HCT116 (cell line): ENCODE data around the gene PRKG1. TPM values are rescaled to one million over a fixed set of nuclear protein-coding genes. Genes with fewer than 3 reads are reported as not detected.

Experiments used
- ATAC-seq: fragments of 200-7000 bp; cut with Tn5 transposase; 2 replicates; pipeline ENCODE4 v1.9.1; 2020; ENCODE audit warnings: mild to moderate bottlenecking, moderate library complexity
- BruUV-seq: library from RNA; stranded (reverse); fragments of 400-500 nt; replicated peaks from 2 replicates; lab custom pipeline; 2021; lab: Mats Ljungman, UMichigan
- CTCF ChIA-PET: fragments of 300-600 bp; sonication (Branson Sonifier 250); formaldehyde crosslinking; loops from one replicate; lab custom pipeline; 2021; ENCODE audit warnings: antibody characterized with exemption; lab: Charles Lee
- POLR2A ChIA-PET: fragments of 300-600, 350-600 bp; sonication (Branson Sonifier 250); formaldehyde crosslinking; loops from one replicate; lab custom pipeline; 2021; ENCODE audit warnings: antibody characterized with exemption; lab: Charles Lee
- RAD21 ChIA-PET, 2 experiments: fragments of 300-600 bp; sonication (Branson Sonifier 250); formaldehyde crosslinking; loops; one replicate each; lab custom pipeline; 2023; ENCODE audit warnings: low total read pairs in 2 of 2; ENCODE audit not compliant: uncharacterized antibody in 2 of 2, unreplicated experiment in 2 of 2, low non-redundant PET in 1 of 2; lab: Charles Lee
- DNase-seq: peaks from one replicate; pipeline ENCODE4 v3.0.0-alpha.2; 2010; ENCODE audit warnings: low read depth, low spot score
- H2AFZ ChIP-seq: fragments of 200-600 bp; shearing (Covaris generic), sonication (generic); 2 replicates; pipeline ENCODE4 v1.6.1; 2017; ENCODE audit warnings: low read depth, mixed run types, mixed read lengths, antibody characterized with exemption, low read length; ENCODE audit not compliant: poor library complexity, severe bottlenecking
- H3K27ac ChIP-seq: 2 replicates; pipeline ENCODE4 v1.5.1; 2012; ENCODE audit warnings: low read depth, low read length
- H3K27me3 ChIP-seq: fragments of 200-600 bp; sonication (generic); 2 replicates; pipeline ENCODE4 v1.6.1; 2016; ENCODE audit warnings: mixed run types, low read length, mixed read lengths; ENCODE audit not compliant: insufficient read depth
- H3K36me3 ChIP-seq, 2 experiments: fragments of 200-500 bp in 1 of 2; fragments of 200-600 bp in 1 of 2; sonication (Bioruptor generic) in 1 of 2; sonication (generic) in 1 of 2; 2 replicates each; pipeline versions ENCODE4 v1.5.1 to v1.6.1; 2014 to 2016; ENCODE audit warnings: low read length in 2 of 2, inconsistent platforms in 1 of 2, mixed read lengths in 1 of 2, mixed run types in 1 of 2; ENCODE audit not compliant: insufficient read depth in 2 of 2, control insufficient read depth in 1 of 2
- H3K4me1 ChIP-seq, 2 experiments: fragments of 200-600 bp in 1 of 2; sonication (generic) in 1 of 2; 2 replicates each; pipeline versions ENCODE4 v1.5.1 to v1.6.1; 2012 to 2017; ENCODE audit warnings: low read length in 2 of 2, inconsistent platforms in 1 of 2, mild to moderate bottlenecking in 1 of 2, mixed read lengths in 1 of 2, mixed run types in 1 of 2, moderate library complexity in 1 of 2; ENCODE audit not compliant: insufficient read depth in 2 of 2, control insufficient read depth in 1 of 2
- H3K4me2 ChIP-seq: fragments of 200-600 bp; sonication (generic); 2 replicates; pipeline ENCODE4 v1.6.1; 2017; ENCODE audit warnings: mixed run types, low read length, mixed read lengths
- H3K4me3 ChIP-seq, 2 experiments: fragments of 200-600 bp in 1 of 2; sonication (generic) in 1 of 2; replicated peaks in 1 of 2; 2 replicates each; pipeline ENCODE4 v1.5.1; 2011 to 2016; ENCODE audit warnings: low read length in 2 of 2, control low read depth in 1 of 2, low read depth in 1 of 2, mild to moderate bottlenecking in 1 of 2, mixed read lengths in 1 of 2, mixed run types in 1 of 2
- H3K79me2 ChIP-seq: fragments of 200-600 bp; sonication (generic); 2 replicates; pipeline ENCODE4 v1.6.1; 2017; ENCODE audit warnings: mild to moderate bottlenecking, mixed run types, low read length, moderate library complexity, mixed read lengths; ENCODE audit not compliant: insufficient read depth
- H3K9ac ChIP-seq: fragments of 200-600 bp; sonication (generic); 2 replicates; pipeline ENCODE4 v1.6.1; 2016; ENCODE audit warnings: low read length, mixed read lengths
- H3K9me2 ChIP-seq: fragments of 200-600 bp; sonication (generic), shearing (Covaris generic); 2 replicates; pipeline ENCODE4 v1.6.1; 2017; ENCODE audit warnings: mixed run types, mild to moderate bottlenecking, moderate library complexity; ENCODE audit not compliant: insufficient read depth
- H3K9me3 ChIP-seq, 2 experiments: fragments of 200-500 bp in 1 of 2; fragments of 200-600 bp in 1 of 2; sonication (Bioruptor generic) in 1 of 2; sonication (generic) in 1 of 2; 2 replicates each; pipeline ENCODE4 v1.6.1; 2014 to 2017; ENCODE audit warnings: low read length in 2 of 2, mixed read lengths in 2 of 2, inconsistent platforms in 1 of 2, low read depth in 1 of 2, mild to moderate bottlenecking in 1 of 2, mixed run types in 1 of 2, moderate library complexity in 1 of 2; ENCODE audit not compliant: control insufficient read depth in 1 of 2, insufficient read depth in 1 of 2
- H4K20me1 ChIP-seq: fragments of 200-600 bp; sonication (generic), shearing (Covaris generic); 2 replicates; pipeline ENCODE4 v1.6.1; 2017; ENCODE audit warnings: mixed run types, mild to moderate bottlenecking, moderate library complexity; ENCODE audit not compliant: insufficient read depth
- ATF3 ChIP-seq: IDR thresholded peaks from 2 replicates; pipeline ENCODE4 v1.6.1; 2012
- CBX3 ChIP-seq: IDR thresholded peaks from 2 replicates; pipeline ENCODE4 v1.6.1; 2012; ENCODE audit warnings: low read depth
- CTCF ChIP-seq, 3 experiments: fragments of 200-600 bp in 1 of 3; sonication (generic) in 1 of 3; IDR thresholded peaks in 2 of 3; conservative IDR thresholded peaks in 1 of 3; 2 replicates each; pipeline ENCODE4 v1.5.1; 2012 to 2017; ENCODE audit warnings: low read depth in 2 of 3, low read length in 2 of 3, antibody characterized with exemption in 1 of 3, borderline replicate concordance in 1 of 3, control low read depth in 1 of 3, mild to moderate bottlenecking in 1 of 3, mixed read lengths in 1 of 3, mixed run types in 1 of 3, moderate library complexity in 1 of 3; ENCODE audit not compliant: insufficient read depth in 1 of 3
- EGR1 ChIP-seq: IDR thresholded peaks from 2 replicates; pipeline ENCODE4 v1.6.1; 2012; ENCODE audit warnings: low read depth
- ELF1 ChIP-seq: IDR thresholded peaks from 2 replicates; pipeline ENCODE4 v1.6.1; 2012; ENCODE audit warnings: low read depth, borderline replicate concordance
- EZH2 ChIP-seq: fragments of 200-600 bp; sonication (generic); IDR thresholded peaks from 2 replicates; pipeline ENCODE4 v1.6.1; 2017; ENCODE audit warnings: antibody characterized with exemption, mixed run types
- FOSL1 ChIP-seq: IDR thresholded peaks from 2 replicates; pipeline ENCODE4 v1.6.1; 2012; ENCODE audit warnings: low read depth
- JUND ChIP-seq: IDR thresholded peaks from 2 replicates; pipeline ENCODE4 v1.6.1; 2012
- MAX ChIP-seq: IDR thresholded peaks from 2 replicates; pipeline ENCODE4 v1.6.1; 2012
- RAD21 ChIP-seq: IDR thresholded peaks from 2 replicates; pipeline ENCODE4 v1.6.1; 2012; ENCODE audit warnings: low read depth, mild to moderate bottlenecking
- SIN3A ChIP-seq: IDR thresholded peaks from 2 replicates; pipeline ENCODE4 v1.6.1; 2012; ENCODE audit warnings: low read depth
- SP1 ChIP-seq: IDR thresholded peaks from 2 replicates; pipeline ENCODE4 v1.6.1; 2012; ENCODE audit warnings: low read depth
- SRF ChIP-seq: IDR thresholded peaks from 2 replicates; pipeline ENCODE4 v1.6.1; 2012; ENCODE audit warnings: low read depth
- YY1 ChIP-seq: IDR thresholded peaks from 2 replicates; pipeline ENCODE4 v1.6.1; 2011; ENCODE audit warnings: low read length, low read depth, moderate library complexity, mild to moderate bottlenecking; ENCODE audit not compliant: insufficient replicate concordance; ENCODE audit errors: extremely low read depth
- ZBTB33 ChIP-seq: IDR thresholded peaks from 2 replicates; pipeline ENCODE4 v1.6.1; 2011; ENCODE audit warnings: mild to moderate bottlenecking, low read length, moderate library complexity; ENCODE audit not compliant: insufficient replicate concordance; ENCODE audit errors: extremely low read depth
- ZFX ChIP-seq: fragments of 450-650 bp; IDR thresholded peaks from 2 replicates; pipeline ENCODE4 v1.6.1; 2017
- ZNF274 ChIP-seq: fragments of 200-500 bp; sonication (Bioruptor generic); IDR thresholded peaks from 2 replicates; pipeline ENCODE4 v1.6.1; 2014; ENCODE audit warnings: mild to moderate bottlenecking, low read depth, low read length, inconsistent platforms
- intact Hi-C: fragments of 100-400 bp; cut with micrococcal nuclease; formaldehyde crosslinking; loops from 2 replicates; pipeline ENCODE4 v1.10.0; 2022
- total RNA-seq: library from RNA; stranded (reverse); gene quantifications from one replicate; pipeline ENCODE4 v1.2.1, GENCODE V29; 2021; ENCODE audit not compliant: unreplicated experiment

Gene PRKG1
- total RNA-seq, 1 experiment from 2014 or later = 1.4 TPM

- no peak for DNase-seq
- TF ChIP-seq ZFX (no peak), SRF (no peak), CTCF (IDR thresholded peaks at IDR 0.05 in 2 of 3, conservative IDR thresholded peaks at IDR 0.05 in 1 of 3; ENCODE audit: borderline replicate concordance in 1 of 3, insufficient read depth in 1 of 3, low read depth in 2 of 3, low read length in 2 of 3) (no peak), FOSL1 (no peak), MAX (no peak), SIN3A (no peak), JUND (no peak)
- TF ChIP-seq, all 23 proteins: peak for 0
- intact Hi-C loops = no loop called here
- H3K27me3 ChIP-seq = no peaks in the 10 kb centered on the region
- no peaks in the 10 kb centered on the region for H3K9me3 ChIP-seq
- H3K27ac ChIP-seq = no peak overlapping the region
- no peaks in the 10 kb centered on the region for H3K9me2 ChIP-seq
- ATAC-seq = no peak
- H2AFZ ChIP-seq = no peak overlapping the region
- no peaks in the 10 kb centered on the region for H3K4me1 ChIP-seq
- no TSS peak for BruUV-seq
- H3K36me3 ChIP-seq = no peaks in the 10 kb centered on the region
- H3K4me3 ChIP-seq = no peak overlapping the region
- ChIA-PET POLR2A (no interaction called here), RAD21 (no interaction called here), CTCF (no interaction called here)
- no peak overlapping the region for H3K9ac ChIP-seq
- no peak overlapping the region for H3K4me2 ChIP-seq
- no peaks in the 10 kb centered on the region; the same call in 1 of the 2 replicates for H4K20me1 ChIP-seq
- no peaks in the 10 kb centered on the region for H3K79me2 ChIP-seq
Measured at GRCh38 chr10:52059089-52059488, 984.8 kb downstream of the PRKG1 start.

GRCh38 chr10:52063159-52063558 lies 988.9 kb downstream of the PRKG1 start:
- H3K9ac ChIP-seq = no peak overlapping the region
- no peaks in the 10 kb centered on the region for H4K20me1 ChIP-seq
- H3K4me3 ChIP-seq = no peak overlapping the region
- H3K4me1 ChIP-seq = no peaks in the 10 kb centered on the region
- H3K36me3 ChIP-seq = no peaks in the 10 kb centered on the region
- no peak for DNase-seq
- no peak for ATAC-seq
- H3K27ac ChIP-seq = no peak overlapping the region
- TF ChIP-seq JUND = no peak
- TF ChIP-seq SP1 = no peak
- no peak for TF ChIP-seq ZBTB33
- no peak for TF ChIP-seq SRF
- no peak for TF ChIP-seq RAD21
- no peak for TF ChIP-seq ELF1
- TF ChIP-seq ATF3 = no peak
- no peak for TF ChIP-seq MAX
- TF ChIP-seq EZH2 = no peak
- TF ChIP-seq ZNF274 = no peak
- no peak for TF ChIP-seq FOSL1
- TF ChIP-seq EGR1 = no peak
- TF ChIP-seq YY1 = no peak
- TF ChIP-seq CBX3 = no peak
- H3K9me3 ChIP-seq = no peaks in the 10 kb centered on the region; a peak in 1 of 4 replicates
- H3K4me2 ChIP-seq = no peak overlapping the region
- no TSS peak for BruUV-seq
- RAD21 ChIA-PET = no interaction called here
- H3K9me2 ChIP-seq = no peaks in the 10 kb centered on the region
- no peaks in the 10 kb centered on the region for H3K27me3 ChIP-seq
- POLR2A ChIA-PET = no interaction called here
- CTCF ChIA-PET = no interaction called here
- intact Hi-C loops = no loop called here
- H2AFZ ChIP-seq = no peak overlapping the region
- no peaks in the 10 kb centered on the region for H3K79me2 ChIP-seq
